GM19328 (cell line): ENCODE data around the gene LFNG.

ENCODE experiments used
- ATAC-seq: cut with Tn5 transposase; IDR thresholded peaks from one replicate; pipeline ENCODE4 v1.9.1; 2021; ENCODE audit warnings: mild to moderate bottlenecking, moderate library complexity; ENCODE audit not compliant: unreplicated experiment

The LFNG gene

GRCh38 chr7:2568521-2569223 is 49.1 kb downstream of the LFNG start:
- ATAC-seq: no peak

GRCh38 chr7:2569421-2569820 is 49.8 kb downstream of the LFNG start:
- ATAC-seq: no peak

GRCh38 chr7:2570021-2570420 is 50.4 kb downstream of the LFNG start:
- ATAC-seq: no peak

- no peak for ATAC-seq
These were observed 51.8 kb downstream of the LFNG start for GRCh38 chr7:2571409-2571808.

GRCh38 chr7:2572101-2572842 is 52.7 kb downstream of the LFNG start:
- ATAC-seq: no peak

- no peak for ATAC-seq
These were observed 54.2 kb downstream of the LFNG start for GRCh38 chr7:2573761-2574160.

GRCh38 chr7:2575046-2575732 is 55.6 kb downstream of the LFNG start:
- ATAC-seq: no peak

- ATAC-seq: no peak
These were observed 56.3 kb downstream of the LFNG start for GRCh38 chr7:2575733-2576340.

GRCh38 chr7:2576742-2577491 is 57.3 kb downstream of the LFNG start:
- ATAC-seq: no peak
